Astrocyte (in vitro differentiated cells and primary cell): Measurements from ENCODE around the gene PSAP. TPM values are rescaled to one million over a fixed set of nuclear protein-coding genes. Genes with fewer than 3 reads are reported as not detected.
"Not testable (repeated sequence)": the region's sequence is repeated elsewhere in the genome, so short reads cannot be mapped to it uniquely, and the experiment has no call there.

Experiments
- DNase-seq: peaks from one replicate; pipeline ENCODE4 v3.0.0-alpha.2; 2010; ENCODE audit warnings: low read depth
- FAIRE-seq: peaks from 2 replicates; lab custom pipeline; 2011; peaks lifted over from hg19 to GRCh38; lab: Jason Lieb, UNC
- H2AFZ ChIP-seq: 2 replicates; pipeline ENCODE4 v1.6.0; 2012; ENCODE audit warnings: low read depth, low read length, inconsistent platforms
- H3K27ac ChIP-seq: 2 replicates; pipeline ENCODE4 v1.5.1; 2011; ENCODE audit warnings: low read depth, low read length, inconsistent platforms
- H3K27me3 ChIP-seq: 2 replicates; pipeline ENCODE4 v1.6.0; 2011; ENCODE audit warnings: low read length, inconsistent platforms; ENCODE audit not compliant: insufficient read depth
- H3K36me3 ChIP-seq: 2 replicates; pipeline ENCODE4 v1.5.1; 2011; ENCODE audit warnings: low read length, inconsistent platforms; ENCODE audit not compliant: insufficient read depth
- H3K4me1 ChIP-seq: 2 replicates; pipeline ENCODE4 v1.5.1; 2011; ENCODE audit warnings: low read length, inconsistent platforms; ENCODE audit not compliant: insufficient read depth
- H3K4me2 ChIP-seq: 2 replicates; pipeline ENCODE4 v1.6.0; 2012; ENCODE audit warnings: low read length, inconsistent platforms
- H3K4me3 ChIP-seq: 2 replicates; pipeline ENCODE4 v1.5.1; 2011; ENCODE audit warnings: low read depth, mild to moderate bottlenecking, low read length, inconsistent platforms; ENCODE audit not compliant: insufficient read depth
- H3K79me2 ChIP-seq: 2 replicates; pipeline ENCODE4 v1.6.0; 2012; ENCODE audit warnings: mild to moderate bottlenecking, low read length, inconsistent platforms; ENCODE audit not compliant: insufficient read depth
- H3K9ac ChIP-seq: 2 replicates; pipeline ENCODE4 v1.6.0; 2012; ENCODE audit warnings: mild to moderate bottlenecking, low read length, inconsistent platforms
- H3K9me3 ChIP-seq: 2 replicates; pipeline ENCODE4 v1.5.1; 2012; ENCODE audit warnings: low read depth, mild to moderate bottlenecking, low read length, inconsistent platforms; ENCODE audit not compliant: insufficient read depth
- H4K20me1 ChIP-seq: 2 replicates; pipeline ENCODE4 v1.6.0; 2012; ENCODE audit warnings: low read length, inconsistent platforms; ENCODE audit not compliant: insufficient read depth
- H3K27ac Mint-ChIP-seq: one replicate; pipeline ENCODE4 v1.8.0; 2021; ENCODE audit warnings: mild to moderate bottlenecking, mixed read lengths; ENCODE audit not compliant: unreplicated experiment
- H3K27me3 Mint-ChIP-seq: one replicate; pipeline ENCODE4 v1.8.0; 2021; ENCODE audit warnings: low read depth, mixed read lengths; ENCODE audit not compliant: unreplicated experiment
- H3K36me3 Mint-ChIP-seq: one replicate; pipeline ENCODE4 v1.8.0; 2021; ENCODE audit warnings: low read depth, mixed read lengths; ENCODE audit not compliant: unreplicated experiment
- H3K4me1 Mint-ChIP-seq: one replicate; pipeline ENCODE4 v1.8.0; 2021; ENCODE audit warnings: low read depth, mixed read lengths; ENCODE audit not compliant: unreplicated experiment
- H3K4me3 Mint-ChIP-seq: one replicate; pipeline ENCODE4 v1.8.0; 2021; ENCODE audit warnings: mild to moderate bottlenecking, moderate library complexity, mixed read lengths; ENCODE audit not compliant: unreplicated experiment
- H3K9me3 Mint-ChIP-seq: one replicate; pipeline ENCODE4 v1.8.0; 2021; ENCODE audit warnings: mild to moderate bottlenecking, mixed read lengths; ENCODE audit not compliant: unreplicated experiment
- CTCF ChIP-seq: IDR thresholded peaks from 2 replicates; pipeline ENCODE4 v1.5.1; 2011; ENCODE audit warnings: low read depth, mild to moderate bottlenecking, inconsistent platforms, low read length, moderate library complexity; ENCODE audit not compliant: insufficient read depth
- EZH2 ChIP-seq: IDR thresholded peaks from 2 replicates; pipeline ENCODE4 v1.6.1; 2012; ENCODE audit warnings: mild to moderate bottlenecking, low read length, inconsistent platforms; ENCODE audit not compliant: insufficient read depth
- total RNA-seq: library from RNA; stranded (reverse); gene quantifications from 2 replicates; pipeline ENCODE4 v1.2.1, GENCODE V29; 2021

Gene PSAP
- total RNA-seq, 1 donor from 2014 or later = 1,120 TPM

- H3K9ac ChIP-seq = no peak overlapping the region
- no peak overlapping the region for H3K4me3 Mint-ChIP-seq
- H3K27ac ChIP-seq = no peak overlapping the region
- H3K27ac Mint-ChIP-seq = no peak overlapping the region
- H3K27me3 ChIP-seq = peaks cover 9% of the 10 kb centered on the region
- H3K4me1 ChIP-seq = no peaks in the 10 kb centered on the region
- H4K20me1 ChIP-seq = no peaks in the 10 kb centered on the region
- no peaks in the 10 kb centered on the region for H3K36me3 Mint-ChIP-seq
- no peaks in the 10 kb centered on the region for H3K79me2 ChIP-seq
- no peak overlapping the region for H3K4me3 ChIP-seq
- TF ChIP-seq EZH2 (no peak), CTCF (no peak)
- H3K27me3 Mint-ChIP-seq = peaks cover 4% of the 10 kb centered on the region
- H3K36me3 ChIP-seq = no peaks in the 10 kb centered on the region
- FAIRE-seq (no peak), DNase-seq (no peak)
- H3K9me3 Mint-ChIP-seq = no peaks in the 10 kb centered on the region
- H3K4me2 ChIP-seq = no peak overlapping the region
- no peaks in the 10 kb centered on the region for H3K4me1 Mint-ChIP-seq
- no peak overlapping the region for H2AFZ ChIP-seq
- no peaks in the 10 kb centered on the region for H3K9me3 ChIP-seq
Observed at GRCh38 chr10:71877821-71878220, 26.8 kb upstream of the PSAP start.

GRCh38 chr10:71874680-71875354, 23.8 kb upstream of the PSAP start:
- H3K27me3 ChIP-seq, H3K9me3 Mint-ChIP-seq, H4K20me1 ChIP-seq, H3K4me3 Mint-ChIP-seq, H3K36me3 Mint-ChIP-seq, H3K79me2 ChIP-seq, H3K27me3 Mint-ChIP-seq, DNase-seq, H3K9ac ChIP-seq, H3K36me3 ChIP-seq, H3K27ac Mint-ChIP-seq, H3K4me2 ChIP-seq, H3K4me1 ChIP-seq, H3K4me1 Mint-ChIP-seq, FAIRE-seq, H3K4me3 ChIP-seq, H3K9me3 ChIP-seq, H2AFZ ChIP-seq, H3K27ac ChIP-seq: not testable (repeated sequence)

GRCh38 chr10:71873582-71874211, 22.6 kb upstream of the PSAP start:
- H3K4me3 ChIP-seq = no peak overlapping the region
- no peak overlapping the region for H2AFZ ChIP-seq
- no peaks in the 10 kb centered on the region for H3K4me1 Mint-ChIP-seq
- H3K4me2 ChIP-seq = no peak overlapping the region
- no peak overlapping the region for H3K27ac Mint-ChIP-seq
- H3K27me3 Mint-ChIP-seq = no peaks in the 10 kb centered on the region
- no peaks in the 10 kb centered on the region for H3K9me3 ChIP-seq
- no peak overlapping the region for H3K27ac ChIP-seq
- peaks cover 5% of the 10 kb centered on the region for H3K27me3 ChIP-seq
- no peak overlapping the region for H3K9ac ChIP-seq
- H3K4me3 Mint-ChIP-seq = no peak overlapping the region
- H3K79me2 ChIP-seq = no peaks in the 10 kb centered on the region
- no peaks in the 10 kb centered on the region for H4K20me1 ChIP-seq
- H3K9me3 Mint-ChIP-seq = no peaks in the 10 kb centered on the region
- no peak for FAIRE-seq
- H3K36me3 Mint-ChIP-seq = no peaks in the 10 kb centered on the region
- DNase-seq = no peak
- TF ChIP-seq CTCF = no peak
- TF ChIP-seq EZH2 = no peak
- H3K4me1 ChIP-seq = no peaks in the 10 kb centered on the region
- H3K36me3 ChIP-seq = no peaks in the 10 kb centered on the region

GRCh38 chr10:71869601-71870000, 18.6 kb upstream of the PSAP start:
- not testable (repeated sequence) for H4K20me1 ChIP-seq, H3K9me3 Mint-ChIP-seq, H3K36me3 Mint-ChIP-seq, H3K9me3 ChIP-seq, FAIRE-seq, H3K4me3 Mint-ChIP-seq, H3K36me3 ChIP-seq, H3K4me2 ChIP-seq, H3K27ac ChIP-seq, H3K4me3 ChIP-seq, H3K9ac ChIP-seq, H3K27me3 Mint-ChIP-seq, DNase-seq, H2AFZ ChIP-seq, H3K27me3 ChIP-seq, H3K27ac Mint-ChIP-seq, H3K79me2 ChIP-seq, H3K4me1 Mint-ChIP-seq
- H3K4me1 ChIP-seq = peaks cover 17% of the 10 kb centered on the region
